Ovary (tissue), 9 donors: Measurements from ENCODE around the gene PSME1. TPM values are rescaled to one million over a fixed set of nuclear protein-coding genes. Genes with fewer than 3 reads are reported as not detected.
A peak's percentile ranks its signal among the peaks of the same experiment; 100 is the strongest.

Source experiments
- DNase-seq, 5 donors: peaks; one replicate each; pipeline ENCODE4 v3.0.0-alpha.2; 2019 to 2020
- H3K27ac ChIP-seq, 2 donors: fragments of 200-600 bp; one replicate each; pipeline versions ENCODE4 v1.5.1 to v1.8.0; 2019 to 2022
- H3K27me3 ChIP-seq: fragments of 200-600 bp; one replicate; pipeline ENCODE4 v1.8.0; 2022
- H3K36me3 ChIP-seq: fragments of 200-600 bp; sonication (generic); one replicate; pipeline ENCODE4 v1.5.1; 2019
- H3K4me1 ChIP-seq: one replicate; pipeline ENCODE4 v1.8.1; 2013; ENCODE audit warnings: mild to moderate bottlenecking, moderate library complexity; ENCODE audit not compliant: insufficient read depth
- H3K4me3 ChIP-seq: fragments of 200-600 bp; sonication (generic); one replicate; pipeline ENCODE4 v1.5.1; 2017
- H3K9me3 ChIP-seq, 2 donors: fragments of 200-600 bp in 1 of 2; sonication (generic) in 1 of 2; one replicate each; pipeline versions ENCODE4 v1.5.1 to v1.8.1; 2013 to 2019; ENCODE audit warnings: mild to moderate bottlenecking in 1 of 2, moderate library complexity in 1 of 2
- CTCF ChIP-seq, 3 donors: fragments of 450-650 bp in 2 of 3; fragments of 200-600 bp in 1 of 3; IDR thresholded peaks; one replicate each; pipeline versions ENCODE4 v1.5.1 to v1.8.0; 2016 to 2022; ENCODE audit warnings: antibody characterized with exemption in 3 of 3, mild to moderate bottlenecking in 1 of 3
- EP300 ChIP-seq: sonication (generic); formaldehyde crosslinking; IDR thresholded peaks from one replicate; pipeline ENCODE4 v1.6.1; 2017; ENCODE audit warnings: antibody characterized with exemption
- POLR2A ChIP-seq: fragments of 450-650 bp; IDR thresholded peaks from one replicate; pipeline ENCODE4 v1.6.1; 2017; ENCODE audit warnings: antibody characterized with exemption, mild to moderate bottlenecking, moderate library complexity
- WGBS, 3 donors: extraction: QIAGEN DNeasy Blood & Tissue Kit in 1 of 3; methylation state at CpG; one replicate each; pipeline versions ENCODE4 v1.1.5 to v1.1.7; 2013 to 2017; 5-methylcytosine and 5-hydroxymethylcytosine counted together
- intact Hi-C, 4 donors: fragments of 100-400 bp; cut with DNase I; formaldehyde crosslinking; loops; one replicate each; pipeline versions ENCODE4 v1.11.0 to v1.15.1; 2022 to 2023
- polyA plus RNA-seq, 2 donors: library from polyadenylated mRNA; stranded (reverse); fragments of 200-250 nt in 1 of 2; fragments of 350-450 nt in 1 of 2; fragmentation: Illumina TruSeq in 1 of 2; extraction: RNeasy Lipid Tissue Mini Kit (QIAGEN cat#74804) in 1 of 2; gene quantifications; one replicate each; pipeline ENCODE4 v1.2.3, GENCODE V29; 2013 to 2014
- total RNA-seq, 7 donors: library from RNA; depleted of rRNA in 2 of 7; stranded (reverse); fragments of >200 nt in 2 of 7; fragmentation: NEBNext Ultra II Directional in 3 of 7; extraction: Animal tissue kit (Norgen Biotek cat#: 25700) in 3 of 7; gene quantifications; one replicate each; pipeline versions ENCODE4 v1.1.0 to v1.2.4, GENCODE V29; 2016 to 2023
- donor health status: DM: no; HTN: no; CAD: no; lungs with moderate emphysema.
- donor health status: DM: no; HTN: no; CAD: no.
- donor health status: Bipolar disorder and iron deficiency.
- donor health status: DM: yes; HTN: yes; CAD: no.
- donor health status: DM: no; HTN: no; CAD: no.
- donor health status: DM: yes; HTN: yes; CAD: no.

PSME1 gene
- total and polyA plus RNA-seq, 9 donors = 93.6 to 261 (median 177) TPM

- Histone ChIP-seq H3K4me1 (peaks cover 3% of the 10 kb centered on the region), H3K27ac (no peak overlapping the region), H3K4me3 (no peak overlapping the region), H3K36me3 (no peaks in the 10 kb centered on the region), H3K27me3 (no peaks in the 10 kb centered on the region), H3K9me3 (no peaks in the 10 kb centered on the region)
- DNase-seq = no peak
- 80 to 82% (median 82%) methylated on average over 6 of the region's 6 CpGs for WGBS, 3 donors
- TF ChIP-seq EP300 (no peak), POLR2A (no peak), CTCF (IDR thresholded peaks at IDR 0.05) (no peak)
- intact Hi-C loops = loop anchor here in 1 of 4 donors (10.0 kb wide), 1 partner anchor 105 kb away; the partner anchor contains the start of gene DHRS4L2
Measured at GRCh38 chr14:24089890-24090289, 46.1 kb upstream of the PSME1 start.

- DNase-seq = peak in 1 of 5 donors; percentile 1
- Histone ChIP-seq H3K27me3 (no peaks in the 10 kb centered on the region), H3K9me3 (no peaks in the 10 kb centered on the region), H3K4me1 (peaks cover 3% of the 10 kb centered on the region), H3K4me3 (no peak overlapping the region), H3K36me3 (no peaks in the 10 kb centered on the region), H3K27ac (no peak overlapping the region)
- intact Hi-C loops = loop anchor here in 1 of 4 donors (10.0 kb wide), 1 partner anchor 107 kb away; the partner anchor contains the start of gene DHRS4L2
- TF ChIP-seq EP300 (no peak), POLR2A (no peak)
Measured at GRCh38 chr14:24092110-24092504, 43.9 kb upstream of the PSME1 start.

GRCh38 chr14:24092505-24093206 lies 43.3 kb upstream of the PSME1 start:
- H3K36me3 ChIP-seq = no peaks in the 10 kb centered on the region
- peaks cover 3% of the 10 kb centered on the region for H3K4me1 ChIP-seq
- DNase-seq = peak in 1 of 5 donors; percentile 1
- no peak for TF ChIP-seq EP300
- TF ChIP-seq POLR2A = no peak
- no peak for TF ChIP-seq CTCF (IDR thresholded peaks at IDR 0.05)
- intact Hi-C loops = loop anchor here in 1 of 4 donors (10.0 kb wide), 1 partner anchor 108 kb away; the partner anchor contains the start of gene DHRS4L2
- no peaks in the 10 kb centered on the region for H3K27me3 ChIP-seq
- no peak overlapping the region for H3K4me3 ChIP-seq
- H3K9me3 ChIP-seq = no peaks in the 10 kb centered on the region
- WGBS, 3 donors = 88 to 92% (median 89%) methylated on average over 4 of the region's 4 CpGs
- H3K27ac ChIP-seq = no peak overlapping the region

GRCh38 chr14:24093207-24093900 lies 42.6 kb upstream of the PSME1 start:
- WGBS, 3 donors = 81 to 85% (median 84%) methylated on average over 19 of the region's 19 CpGs
- no peaks in the 10 kb centered on the region for H3K27me3 ChIP-seq
- peak in 1 of 5 donors; percentile 34 for DNase-seq
- TF ChIP-seq POLR2A = no peak
- TF ChIP-seq EP300 = no peak
- TF ChIP-seq CTCF (IDR thresholded peaks at IDR 0.05) = no peak
- peak overlapping the region; percentile 40 to 46 for H3K27ac ChIP-seq
- H3K36me3 ChIP-seq = no peaks in the 10 kb centered on the region
- H3K4me3 ChIP-seq = peak overlapping the region; percentile 63
- H3K4me1 ChIP-seq = peaks cover 3% of the 10 kb centered on the region
- H3K9me3 ChIP-seq = no peaks in the 10 kb centered on the region
- intact Hi-C loops = loop anchor here in 1 of 4 donors (10.0 kb wide), 1 partner anchor 109 kb away; the partner anchor contains the start of gene DHRS4L2
